ENCODE data around the gene PCSK7.

The PCSK7 gene

DNA sequence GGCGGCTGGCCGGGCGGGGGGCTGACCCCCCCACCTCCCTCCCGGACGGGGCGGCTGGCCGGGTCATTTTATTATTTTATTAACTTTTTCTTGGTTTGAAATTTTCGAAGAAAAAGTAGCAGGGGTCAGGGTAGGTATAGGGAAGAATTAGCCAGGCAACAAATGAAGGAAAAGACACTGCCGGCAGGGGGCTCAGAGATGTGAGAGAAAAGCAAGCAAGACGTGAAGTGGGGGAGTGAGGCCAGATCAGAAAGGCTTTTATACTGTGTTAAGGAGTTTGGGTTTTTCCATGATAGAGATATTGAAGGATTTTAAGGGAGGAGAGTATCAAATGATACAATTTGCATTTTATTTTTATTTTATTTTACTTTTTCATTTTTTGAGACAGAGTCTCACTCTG lies 19.6 kb upstream of the PCSK7 start:
- Histone ChIP-seq H3K9me3 (ENCODE audit: insufficient read depth, low read length) (no peaks in the 10 kb centered on the region), H3K4me2 (ENCODE audit: low read depth, low read length, poor library complexity, severe bottlenecking) (no peak overlapping the region), H3F3A (ENCODE audit: insufficient read depth) (no peaks in the 10 kb centered on the region), H2AFZ (ENCODE audit: low read depth, low read length, severe bottlenecking) (no peak overlapping the region), H3K36me3 (ENCODE audit: low read length) (peaks cover 5% of the 10 kb centered on the region; the same call in 1 of the 2 replicates), H3K27ac (ENCODE audit: low read depth, low read length) (no peak overlapping the region), H3K9me2 (replicated peaks; ENCODE audit: insufficient read depth, low read length) (no peaks in the 10 kb centered on the region), H4K20me1 (ENCODE audit: low read depth, low read length) (no peaks in the 10 kb centered on the region), H3K27me3 (ENCODE audit: low read length) (no peaks in the 10 kb centered on the region), H3K79me2 (ENCODE audit: insufficient read depth, low read length) (no peaks in the 10 kb centered on the region), H3K9ac (ENCODE audit: low read length) (no peak overlapping the region), H3K4me3 (ENCODE audit: insufficient read depth, low read length, poor library complexity, severe bottlenecking) (no peak overlapping the region)
- TF ChIP-seq EZH2phosphoT487 (conservative IDR thresholded peaks at IDR 0.05; ENCODE audit: low read length) (no peak), CTCF (IDR thresholded peaks at IDR 0.05; ENCODE audit: insufficient read depth, low read length, poor library complexity, severe bottlenecking) (no peak)

GRCh38 chr11:117249571-117249970 lies 17.7 kb upstream of the PCSK7 start:
- Histone ChIP-seq H3K9ac (ENCODE audit: low read length) (no peak overlapping the region), H3K9me2 (replicated peaks; ENCODE audit: insufficient read depth, low read length) (no peaks in the 10 kb centered on the region), H3K36me3 (ENCODE audit: low read length) (peaks cover 6% of the 10 kb centered on the region; the same call in 1 of the 2 replicates), H3K9me3 (ENCODE audit: insufficient read depth, low read length) (no peaks in the 10 kb centered on the region), H3F3A (ENCODE audit: insufficient read depth) (no peaks in the 10 kb centered on the region), H3K4me3 (ENCODE audit: insufficient read depth, low read length, poor library complexity, severe bottlenecking) (no peak overlapping the region), H3K79me2 (ENCODE audit: insufficient read depth, low read length) (no peaks in the 10 kb centered on the region), H3K4me2 (ENCODE audit: low read depth, low read length, poor library complexity, severe bottlenecking) (no peak overlapping the region), H4K20me1 (ENCODE audit: low read depth, low read length) (no peaks in the 10 kb centered on the region), H3K27ac (ENCODE audit: low read depth, low read length) (no peak overlapping the region), H3K27me3 (ENCODE audit: low read length) (no peaks in the 10 kb centered on the region), H2AFZ (ENCODE audit: low read depth, low read length, severe bottlenecking) (no peak overlapping the region)
- TF ChIP-seq CTCF (IDR thresholded peaks at IDR 0.05; ENCODE audit: insufficient read depth, low read length, poor library complexity, severe bottlenecking) (no peak), EZH2phosphoT487 (conservative IDR thresholded peaks at IDR 0.05; ENCODE audit: low read length) (no peak)

DNA sequence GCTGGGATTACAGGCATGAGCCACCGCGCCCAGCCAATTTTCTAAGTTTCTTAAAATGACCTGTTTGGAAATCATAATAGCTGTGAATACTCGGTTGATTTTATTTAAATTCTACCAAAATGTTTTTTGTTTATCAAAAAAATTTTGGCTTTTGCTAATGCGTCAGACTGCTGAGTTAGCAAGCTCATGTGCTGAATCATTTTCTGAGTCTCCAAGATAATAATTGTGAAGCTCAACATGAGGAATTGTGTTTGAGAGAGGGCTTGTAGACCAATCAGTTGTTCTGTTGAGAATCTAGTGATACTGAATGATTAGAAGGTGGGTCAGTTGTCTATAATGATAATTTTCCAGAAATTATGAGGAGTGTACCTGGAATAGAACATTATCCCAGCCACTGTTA lies 16.5 kb upstream of the PCSK7 start:
- Histone ChIP-seq H3K9ac (ENCODE audit: low read length) (no peak overlapping the region), H3K4me3 (ENCODE audit: insufficient read depth, low read length, poor library complexity, severe bottlenecking) (no peak overlapping the region), H3F3A (ENCODE audit: insufficient read depth) (no peaks in the 10 kb centered on the region), H4K20me1 (ENCODE audit: low read depth, low read length) (no peaks in the 10 kb centered on the region), H3K36me3 (ENCODE audit: low read length) (peaks cover 6% of the 10 kb centered on the region; the same call in 1 of the 2 replicates), H3K9me3 (ENCODE audit: insufficient read depth, low read length) (no peaks in the 10 kb centered on the region), H3K27me3 (ENCODE audit: low read length) (no peaks in the 10 kb centered on the region), H3K27ac (ENCODE audit: low read depth, low read length) (no peak overlapping the region), H3K79me2 (ENCODE audit: insufficient read depth, low read length) (no peaks in the 10 kb centered on the region), H2AFZ (ENCODE audit: low read depth, low read length, severe bottlenecking) (no peak overlapping the region), H3K9me2 (replicated peaks; ENCODE audit: insufficient read depth, low read length) (no peaks in the 10 kb centered on the region), H3K4me2 (ENCODE audit: low read depth, low read length, poor library complexity, severe bottlenecking) (no peak overlapping the region)
- TF ChIP-seq EZH2phosphoT487 (conservative IDR thresholded peaks at IDR 0.05; ENCODE audit: low read length) (no peak), CTCF (IDR thresholded peaks at IDR 0.05; ENCODE audit: insufficient read depth, low read length, poor library complexity, severe bottlenecking) (no peak)
